GM12874 (cell line): Measurements from ENCODE around the gene LCN6.

Source experiments
- TF ChIP-seq, protein P1 (sequence below): IDR thresholded peaks from 2 replicates; pipeline ENCODE4 v1.5.1; 2011; ENCODE audit warnings: low read depth, mild to moderate bottlenecking, control low read depth, low read length, moderate library complexity; ENCODE audit not compliant: insufficient read depth

LCN6 gene

DNA sequence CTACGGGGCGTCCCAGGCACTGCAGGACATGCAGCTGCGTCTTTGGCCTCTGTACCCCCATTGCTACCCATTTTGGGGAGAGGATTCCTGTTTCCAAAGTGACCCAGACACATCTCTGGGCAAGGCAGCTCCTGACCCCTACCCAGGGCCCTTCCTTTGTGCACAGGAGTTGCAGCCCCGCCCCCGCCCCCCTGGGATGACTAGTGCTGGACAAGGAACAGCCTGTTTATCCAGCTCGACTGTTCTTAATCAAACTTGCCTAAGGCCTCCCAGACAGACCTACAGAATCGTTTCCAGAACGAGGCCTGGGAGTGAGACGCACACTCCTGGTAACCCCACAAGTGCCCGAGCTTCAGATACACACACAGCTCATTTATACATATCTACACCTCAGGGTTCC, 22.7 kb downstream of the LCN6 start:
- TF ChIP-seq, protein P1, sequence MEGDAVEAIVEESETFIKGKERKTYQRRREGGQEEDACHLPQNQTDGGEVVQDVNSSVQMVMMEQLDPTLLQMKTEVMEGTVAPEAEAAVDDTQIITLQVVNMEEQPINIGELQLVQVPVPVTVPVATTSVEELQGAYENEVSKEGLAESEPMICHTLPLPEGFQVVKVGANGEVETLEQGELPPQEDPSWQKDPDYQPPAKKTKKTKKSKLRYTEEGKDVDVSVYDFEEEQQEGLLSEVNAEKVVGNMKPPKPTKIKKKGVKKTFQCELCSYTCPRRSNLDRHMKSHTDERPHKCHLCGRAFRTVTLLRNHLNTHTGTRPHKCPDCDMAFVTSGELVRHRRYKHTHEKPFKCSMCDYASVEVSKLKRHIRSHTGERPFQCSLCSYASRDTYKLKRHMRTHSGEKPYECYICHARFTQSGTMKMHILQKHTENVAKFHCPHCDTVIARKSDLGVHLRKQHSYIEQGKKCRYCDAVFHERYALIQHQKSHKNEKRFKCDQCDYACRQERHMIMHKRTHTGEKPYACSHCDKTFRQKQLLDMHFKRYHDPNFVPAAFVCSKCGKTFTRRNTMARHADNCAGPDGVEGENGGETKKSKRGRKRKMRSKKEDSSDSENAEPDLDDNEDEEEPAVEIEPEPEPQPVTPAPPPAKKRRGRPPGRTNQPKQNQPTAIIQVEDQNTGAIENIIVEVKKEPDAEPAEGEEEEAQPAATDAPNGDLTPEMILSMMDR = no peak

DNA sequence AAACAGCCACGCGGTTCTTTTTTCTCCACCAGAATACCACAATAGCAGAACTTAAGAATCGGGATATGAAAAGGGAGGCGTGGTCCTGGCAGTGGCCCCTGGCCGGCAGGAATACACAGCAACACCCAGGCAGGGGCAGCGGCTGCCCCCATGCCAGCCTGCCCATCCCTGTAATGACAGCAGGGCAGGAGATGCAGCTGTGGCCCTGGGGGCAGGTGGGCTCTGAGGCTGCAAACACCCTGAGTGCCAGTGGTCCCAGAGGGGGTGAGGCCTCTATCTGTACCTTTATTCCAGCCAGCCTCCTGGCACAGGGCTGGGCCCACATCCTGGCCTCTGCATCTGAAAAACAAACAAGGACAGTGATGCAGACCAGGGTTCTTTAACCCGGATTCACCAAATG, 23.6 kb downstream of the LCN6 start:
- TF ChIP-seq, protein P1 = no peak

DNA sequence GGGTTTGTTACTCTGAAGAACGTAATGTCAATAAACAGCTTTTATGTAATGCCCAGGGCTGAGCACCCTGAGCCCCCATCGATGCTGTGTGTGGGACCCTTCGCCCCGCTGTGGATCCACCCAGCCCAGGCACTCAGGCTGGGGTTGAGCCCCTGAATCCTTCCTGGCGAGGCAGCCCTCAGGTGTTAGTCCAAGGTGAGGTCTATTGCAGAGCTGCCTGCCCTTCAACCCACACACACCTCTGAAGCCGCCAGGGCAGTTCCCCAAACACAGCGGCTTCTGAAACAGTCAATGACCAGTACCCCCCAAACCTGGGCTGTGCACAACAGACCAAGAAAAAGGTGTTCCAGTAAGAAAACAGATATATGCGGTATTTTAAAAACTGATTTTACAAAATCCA, 24.3 kb downstream of the LCN6 start:
- TF ChIP-seq, protein P1 = no peak

DNA sequence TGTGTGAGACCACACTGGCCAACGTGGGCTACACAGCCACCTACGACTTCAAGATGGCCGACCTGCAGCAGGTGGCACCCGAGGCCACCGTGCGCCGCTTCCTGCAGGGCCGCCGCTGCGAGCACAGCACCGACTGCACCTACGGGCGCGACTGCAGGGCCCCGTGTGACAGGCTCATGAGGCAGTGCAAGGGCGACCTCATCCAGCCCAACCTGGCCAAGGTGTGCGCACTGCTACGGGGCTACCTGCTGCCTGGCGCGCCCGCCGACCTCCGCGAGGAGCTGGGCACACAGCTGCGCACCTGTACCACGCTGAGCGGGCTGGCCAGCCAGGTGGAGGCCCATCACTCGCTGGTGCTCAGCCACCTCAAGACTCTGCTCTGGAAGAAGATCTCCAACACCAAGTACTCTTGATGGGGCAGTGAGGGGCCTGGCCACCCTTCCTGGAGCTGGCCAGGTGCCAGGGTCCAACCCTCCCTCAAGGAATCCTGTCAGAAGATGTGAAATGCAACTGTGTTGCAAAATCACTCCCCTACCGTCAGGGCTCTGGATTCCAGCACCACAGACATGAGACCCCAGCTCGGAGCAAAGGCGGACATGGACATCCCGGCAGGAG, 24.9 kb downstream of the LCN6 start:
- TF ChIP-seq, protein P1 = no peak

DNA sequence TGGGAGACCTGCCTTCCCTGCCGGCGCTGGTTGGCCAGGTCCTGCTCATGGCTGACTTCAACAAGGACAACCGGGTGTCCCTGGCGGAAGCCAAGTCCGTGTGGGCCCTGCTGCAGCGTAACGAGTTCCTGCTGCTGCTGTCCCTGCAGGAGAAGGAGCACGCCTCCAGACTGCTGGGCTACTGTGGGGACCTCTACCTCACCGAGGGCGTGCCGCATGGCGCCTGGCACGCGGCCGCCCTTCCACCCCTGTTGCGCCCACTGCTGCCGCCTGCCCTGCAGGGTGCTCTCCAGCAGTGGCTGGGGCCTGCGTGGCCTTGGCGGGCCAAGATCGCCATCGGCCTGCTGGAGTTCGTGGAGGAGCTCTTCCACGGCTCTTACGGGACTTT, 25.4 kb downstream of the LCN6 start:
- TF ChIP-seq, protein P1 = no peak

DNA sequence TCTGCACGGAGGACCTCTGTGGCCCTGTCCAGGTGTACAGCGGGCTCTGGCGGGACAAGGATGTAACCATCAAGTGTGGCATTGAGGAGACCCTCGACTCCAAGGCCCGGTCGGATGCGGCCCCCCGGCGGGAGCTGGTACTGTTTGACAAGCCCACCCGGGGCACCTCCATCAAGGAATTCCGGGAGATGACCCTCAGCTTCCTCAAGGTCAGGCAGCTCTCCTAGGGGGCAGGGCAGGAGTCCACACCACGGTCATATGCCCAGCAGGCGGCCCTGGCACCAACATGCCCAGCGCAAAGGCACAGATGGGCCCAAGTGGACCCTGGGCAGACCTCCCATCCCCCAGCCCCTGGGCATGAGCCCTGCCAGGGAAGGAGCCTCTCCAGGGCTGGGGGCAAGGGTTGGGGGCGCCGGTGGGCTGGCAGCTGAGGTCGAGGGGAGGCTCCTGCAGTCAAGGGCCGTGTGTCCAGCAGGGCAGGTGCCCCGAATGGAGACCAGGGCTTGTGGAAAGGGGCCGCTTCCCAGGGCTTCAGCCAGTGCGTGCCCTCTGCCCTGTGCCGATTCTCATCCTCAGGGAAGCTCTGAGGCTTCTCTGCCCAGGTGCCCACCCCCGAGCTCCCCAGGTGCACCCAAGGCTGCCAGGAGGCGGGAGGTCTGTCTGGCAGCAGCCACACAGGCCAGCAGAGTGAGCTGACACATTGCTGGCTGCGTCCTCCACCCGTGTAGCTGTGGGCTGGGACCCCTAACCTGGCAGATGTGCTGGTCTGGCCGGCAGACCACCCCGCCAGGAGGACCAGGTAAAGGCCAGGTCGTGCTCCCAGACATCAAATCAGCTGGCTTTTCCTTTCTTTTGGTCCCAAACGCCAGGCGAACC, 26.0 kb downstream of the LCN6 start:
- TF ChIP-seq, protein P1 = no peak

DNA sequence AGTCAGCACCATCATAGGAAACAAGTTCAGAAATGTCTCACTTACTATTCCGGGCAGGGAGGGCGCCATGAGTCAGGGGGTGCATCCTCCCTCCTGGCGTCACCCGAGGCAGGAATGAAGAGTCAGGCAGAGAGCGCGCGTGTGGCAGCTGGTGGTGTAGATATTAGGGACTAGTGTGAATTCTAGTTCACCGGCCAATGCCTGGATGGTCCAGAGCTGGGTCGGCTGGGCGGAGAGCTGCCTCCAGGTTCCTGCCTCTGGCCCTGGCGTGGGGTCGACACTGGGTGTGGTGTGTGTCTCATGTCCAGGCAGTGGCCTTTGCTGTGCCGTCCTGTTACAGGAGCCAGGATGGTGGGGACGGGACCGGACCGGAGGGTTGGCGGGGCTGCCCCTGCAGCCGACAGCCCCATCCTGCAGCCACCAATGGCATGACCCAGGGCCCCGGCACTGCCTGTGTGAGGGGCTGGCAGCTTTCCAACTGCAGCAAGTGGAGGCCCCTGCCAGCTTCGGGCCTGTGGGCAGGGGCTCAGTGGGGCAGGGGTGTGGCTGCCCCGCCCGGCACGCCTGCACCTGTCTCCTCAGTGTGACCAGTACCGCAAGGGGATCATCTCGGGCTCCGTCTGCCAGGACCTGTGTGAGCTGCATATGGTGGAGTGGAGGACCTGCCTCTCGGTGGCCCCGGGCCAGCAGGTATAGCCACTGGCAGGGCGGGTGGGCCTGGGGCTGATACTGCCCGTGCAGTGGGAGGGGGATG, 26.8 kb downstream of the LCN6 start:
- TF ChIP-seq, protein P1 = no peak
